KBM-7 (cell line): Measurements from ENCODE around the gene ANKDD1B.

Experiments used
- DNase-seq: peaks from one replicate; pipeline ENCODE4 v3.0.0-alpha.2; 2015
- in situ Hi-C: fragments of 300-500 bp; cut with MboI; formaldehyde crosslinking; loops from 2 replicates; pipeline ENCODE4 v1.14.3; 2020; ENCODE audit warnings: low sequenced_read_pairs, low pct_unique_long_range_greater_than_20kb, mixed read lengths

ANKDD1B gene

GRCh38 chr5:75654693-75655295 lies 43.5 kb downstream of the ANKDD1B start:
- in situ Hi-C loops = no loop called here
- no peak for DNase-seq

GRCh38 chr5:75656311-75657003 lies 45.2 kb downstream of the ANKDD1B start:
- in situ Hi-C loops = no loop called here
- no peak for DNase-seq

GRCh38 chr5:75659791-75660450 lies 48.7 kb downstream of the ANKDD1B start:
- in situ Hi-C loops = no loop called here
- no peak for DNase-seq

GRCh38 chr5:75660678-75661465 lies 49.6 kb downstream of the ANKDD1B start:
- in situ Hi-C loops = no loop called here
- no peak for DNase-seq

- in situ Hi-C loops = no loop called here
- DNase-seq = no peak
These were observed 50.8 kb downstream of the ANKDD1B start for GRCh38 chr5:75662061-75662460.

GRCh38 chr5:75663579-75664284 lies 52.5 kb downstream of the ANKDD1B start:
- no peak for DNase-seq
- in situ Hi-C loops = no loop called here

GRCh38 chr5:75664979-75665378 lies 53.7 kb downstream of the ANKDD1B start:
- no peak for DNase-seq
- in situ Hi-C loops = no loop called here

- in situ Hi-C loops = no loop called here
- no peak for DNase-seq
These were observed 55.5 kb downstream of the ANKDD1B start for GRCh38 chr5:75666801-75667200.

GRCh38 chr5:75667586-75667985 lies 56.3 kb downstream of the ANKDD1B start:
- DNase-seq = no peak
- in situ Hi-C loops = no loop called here

GRCh38 chr5:75668445-75668844 lies 57.2 kb downstream of the ANKDD1B start:
- in situ Hi-C loops = no loop called here
- DNase-seq = peak; percentile 5

- in situ Hi-C loops = no loop called here
- peak; percentile 73 for DNase-seq
These were observed 57.9 kb downstream of the ANKDD1B start for GRCh38 chr5:75668977-75669689.

GRCh38 chr5:75670577-75670976 lies 59.3 kb downstream of the ANKDD1B start:
- DNase-seq = no peak
- in situ Hi-C loops = no loop called here

GRCh38 chr5:75671506-75671905 lies 60.3 kb downstream of the ANKDD1B start:
- in situ Hi-C loops = no loop called here

GRCh38 chr5:75672616-75673015 lies 61.4 kb downstream of the ANKDD1B start:
- in situ Hi-C loops = no loop called here
- no peak for DNase-seq

More at GRCh38 chr5:75671506-75671905, 60.3 kb downstream of the ANKDD1B start:
- no peak for DNase-seq

- DNase-seq = no peak
- in situ Hi-C loops = no loop called here
These were observed 64.5 kb downstream of the ANKDD1B start for GRCh38 chr5:75675783-75676182.

GRCh38 chr5:75677607-75678006 lies 66.4 kb downstream of the ANKDD1B start:
- DNase-seq = no peak
- in situ Hi-C loops = no loop called here

GRCh38 chr5:75678155-75678554 lies 66.9 kb downstream of the ANKDD1B start:
- in situ Hi-C loops = no loop called here
- peak; percentile 14 for DNase-seq

- in situ Hi-C loops = no loop called here
- DNase-seq = peak; percentile 52
These were observed 70.0 kb downstream of the ANKDD1B start for GRCh38 chr5:75681125-75681830.
